ENCODE measurements around the gene NSUN7.

- no peak for TF ChIP-seq POLR2A (IDR thresholded peaks at IDR 0.05)
- TF ChIP-seq, protein P1, sequence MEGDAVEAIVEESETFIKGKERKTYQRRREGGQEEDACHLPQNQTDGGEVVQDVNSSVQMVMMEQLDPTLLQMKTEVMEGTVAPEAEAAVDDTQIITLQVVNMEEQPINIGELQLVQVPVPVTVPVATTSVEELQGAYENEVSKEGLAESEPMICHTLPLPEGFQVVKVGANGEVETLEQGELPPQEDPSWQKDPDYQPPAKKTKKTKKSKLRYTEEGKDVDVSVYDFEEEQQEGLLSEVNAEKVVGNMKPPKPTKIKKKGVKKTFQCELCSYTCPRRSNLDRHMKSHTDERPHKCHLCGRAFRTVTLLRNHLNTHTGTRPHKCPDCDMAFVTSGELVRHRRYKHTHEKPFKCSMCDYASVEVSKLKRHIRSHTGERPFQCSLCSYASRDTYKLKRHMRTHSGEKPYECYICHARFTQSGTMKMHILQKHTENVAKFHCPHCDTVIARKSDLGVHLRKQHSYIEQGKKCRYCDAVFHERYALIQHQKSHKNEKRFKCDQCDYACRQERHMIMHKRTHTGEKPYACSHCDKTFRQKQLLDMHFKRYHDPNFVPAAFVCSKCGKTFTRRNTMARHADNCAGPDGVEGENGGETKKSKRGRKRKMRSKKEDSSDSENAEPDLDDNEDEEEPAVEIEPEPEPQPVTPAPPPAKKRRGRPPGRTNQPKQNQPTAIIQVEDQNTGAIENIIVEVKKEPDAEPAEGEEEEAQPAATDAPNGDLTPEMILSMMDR (IDR thresholded peaks at IDR 0.05) = no peak
Measured at GRCh38 chr4:40848251-40848650, 98.5 kb downstream of the NSUN7 start.

Measured in testis (tissue), 2 donors.